Endometrial microvascular endothelial cells (primary cell): ENCODE measurements around the gene ELMO1. TPM values are rescaled to one million over a fixed set of nuclear protein-coding genes. Genes with fewer than 3 reads are reported as not detected.

Experiments
- in situ Hi-C: cut with HindIII; loops from 2 replicates; pipeline ENCODE4 v1.10.0; 2017; ENCODE audit warnings: low sequenced_read_pairs, low pct_unique_long_range_greater_than_20kb; ENCODE audit errors: inconsistent ontology term
- total RNA-seq: library from RNA; depleted of rRNA; stranded (reverse); fragments of >200 nt; gene quantifications from one replicate; pipeline ENCODE4 v1.2.3, GENCODE V29; 2015; ENCODE audit errors: inconsistent ontology term

ELMO1 gene
- total RNA-seq, 1 donor from 2014 or later, result 24.7 TPM

DNA sequence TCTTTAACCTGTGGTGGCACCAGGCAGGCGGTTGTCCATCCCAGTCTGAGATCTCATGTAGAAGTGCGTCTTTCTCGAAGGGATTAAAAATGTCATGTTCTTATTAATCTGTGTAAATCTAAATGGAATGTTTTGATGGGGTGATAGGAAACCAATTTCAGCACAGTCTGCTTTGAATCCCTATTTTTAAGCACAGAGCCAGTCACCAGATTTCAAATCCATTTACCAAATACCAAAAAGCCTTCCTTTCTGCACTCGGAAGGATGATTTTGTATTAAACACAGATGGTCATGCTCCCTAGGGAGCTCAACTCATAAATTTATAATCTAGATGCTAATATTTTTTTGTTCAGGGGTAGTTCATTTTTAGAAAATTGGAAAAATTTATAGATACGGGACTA lies 563.8 kb downstream of the ELMO1 start:
- in situ Hi-C loops, result no loop called here

DNA sequence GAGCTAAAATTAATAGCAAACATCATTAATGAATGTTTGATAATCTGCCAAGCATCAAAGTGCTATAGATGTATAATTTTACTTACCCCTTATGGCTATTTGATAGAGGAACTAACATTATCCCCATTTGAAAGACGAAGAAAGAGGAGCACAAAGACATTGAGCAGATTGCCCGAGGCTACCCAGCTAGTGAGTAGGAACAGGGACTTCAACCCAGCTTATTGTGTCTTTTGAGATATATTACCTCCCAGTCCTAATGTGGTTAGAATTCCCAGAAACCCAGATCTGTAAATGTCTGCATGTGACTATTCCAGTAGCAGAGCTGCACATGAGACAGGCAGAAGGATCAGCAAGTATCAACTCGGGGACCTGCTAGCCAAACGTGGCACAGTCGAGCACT lies 564.3 kb downstream of the ELMO1 start:
- in situ Hi-C loops, result no loop called here

GRCh38 chr7:36881233-36881874 lies 567.3 kb downstream of the ELMO1 start:
- in situ Hi-C loops, result no loop called here

- in situ Hi-C loops, result no loop called here
Observed at GRCh38 chr7:36880108-36880507, 568.6 kb downstream of the ELMO1 start.

- in situ Hi-C loops, result no loop called here
Observed at GRCh38 chr7:36879021-36879420, 569.6 kb downstream of the ELMO1 start.

- in situ Hi-C loops, result no loop called here
Observed at GRCh38 chr7:36878288-36878687, 570.4 kb downstream of the ELMO1 start.

- in situ Hi-C loops, result no loop called here
Observed at GRCh38 chr7:36875794-36876193, 572.9 kb downstream of the ELMO1 start.

GRCh38 chr7:36874041-36874440 lies 574.6 kb downstream of the ELMO1 start:
- in situ Hi-C loops, result no loop called here

- in situ Hi-C loops, result no loop called here
Observed at GRCh38 chr7:36871863-36872262, 576.8 kb downstream of the ELMO1 start.

GRCh38 chr7:36871355-36871738 lies 577.3 kb downstream of the ELMO1 start:
- in situ Hi-C loops, result no loop called here

- in situ Hi-C loops, result no loop called here
Observed at GRCh38 chr7:36870625-36871354, 577.9 kb downstream of the ELMO1 start.

- in situ Hi-C loops, result no loop called here
Observed at GRCh38 chr7:36868727-36869411, 579.8 kb downstream of the ELMO1 start.

GRCh38 chr7:36865019-36865418 lies 583.6 kb downstream of the ELMO1 start:
- in situ Hi-C loops, result no loop called here

GRCh38 chr7:36863901-36864701 lies 584.6 kb downstream of the ELMO1 start:
- in situ Hi-C loops, result no loop called here

- in situ Hi-C loops, result no loop called here
Observed at GRCh38 chr7:36862771-36863261, 585.8 kb downstream of the ELMO1 start.

DNA sequence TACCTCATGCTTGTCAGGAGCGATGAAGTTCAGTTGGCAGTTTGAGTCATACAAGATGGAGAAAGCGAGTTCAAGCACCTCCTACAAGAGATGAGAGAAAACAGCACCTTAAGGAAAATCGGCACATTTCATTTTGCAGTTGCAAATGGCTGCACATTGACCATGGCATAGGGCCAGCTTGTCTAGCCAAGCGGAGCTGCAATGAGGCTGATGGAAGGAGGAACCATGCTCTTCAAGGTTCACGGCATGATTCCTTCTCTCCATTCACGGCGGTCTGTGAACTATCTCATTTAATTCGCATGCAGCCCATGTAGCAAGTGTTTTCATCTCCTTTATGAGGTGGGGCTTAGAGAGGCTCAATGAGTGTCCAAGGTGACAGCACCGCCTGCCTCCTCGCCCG lies 587.0 kb downstream of the ELMO1 start:
- in situ Hi-C loops, result no loop called here

- in situ Hi-C loops, result no loop called here
Observed at GRCh38 chr7:36860681-36861080, 588.0 kb downstream of the ELMO1 start.

GRCh38 chr7:36855330-36855729 lies 593.3 kb downstream of the ELMO1 start:
- in situ Hi-C loops, result no loop called here

DNA sequence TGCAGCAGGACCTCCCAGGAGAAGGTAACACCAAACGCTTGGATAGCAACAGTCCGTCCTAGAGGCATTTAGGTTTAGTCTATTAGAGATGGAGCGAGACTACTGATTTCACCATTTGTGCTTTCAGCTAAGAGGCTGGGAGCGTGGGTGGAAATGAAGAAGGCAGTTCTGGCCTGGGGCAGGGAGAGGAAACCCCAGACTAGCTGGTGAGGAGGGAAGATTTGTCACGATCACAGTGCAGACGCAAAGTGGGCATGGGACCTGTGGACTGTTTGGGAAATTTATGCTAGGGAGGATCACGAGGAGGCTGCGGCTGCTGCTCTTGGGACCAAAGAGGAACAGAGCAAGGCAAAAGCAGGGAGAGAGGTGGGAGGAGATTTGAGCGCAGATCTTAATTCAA lies 594.0 kb downstream of the ELMO1 start:
- in situ Hi-C loops, result no loop called here
